HG03175 (cell line): ENCODE results near the gene SRSF2.
"Not testable (repeated sequence)": the region's sequence is repeated elsewhere in the genome, so short reads cannot be mapped to it uniquely, and the experiment has no call there.

Experiments
- ATAC-seq: cut with Tn5 transposase; IDR thresholded peaks from one replicate; pipeline ENCODE4 v1.9.1; 2021; ENCODE audit warnings: mild to moderate bottlenecking, moderate library complexity; ENCODE audit not compliant: unreplicated experiment

Gene SRSF2

GRCh38 chr17:76702941-76703637 is 34.0 kb downstream of the SRSF2 start:
- no peak for ATAC-seq

GRCh38 chr17:76702076-76702475 is 35.1 kb downstream of the SRSF2 start:
- ATAC-seq = no peak

- no peak for ATAC-seq
These were observed 35.6 kb downstream of the SRSF2 start for GRCh38 chr17:76701471-76701967.

GRCh38 chr17:76700617-76701470 is 36.3 kb downstream of the SRSF2 start:
- no peak for ATAC-seq

GRCh38 chr17:76700270-76700616 is 36.9 kb downstream of the SRSF2 start:
- no peak for ATAC-seq

GRCh38 chr17:76698466-76698977 is 38.6 kb downstream of the SRSF2 start:
- not testable (repeated sequence) for ATAC-seq

GRCh38 chr17:76697702-76698465 is 39.2 kb downstream of the SRSF2 start:
- ATAC-seq = no peak

GRCh38 chr17:76696763-76697701 is 40.1 kb downstream of the SRSF2 start:
- ATAC-seq = peak; percentile 61

GRCh38 chr17:76695059-76695831 is 41.9 kb downstream of the SRSF2 start:
- no peak for ATAC-seq

- no peak for ATAC-seq
These were observed 45.5 kb downstream of the SRSF2 start for GRCh38 chr17:76691379-76692191.

GRCh38 chr17:76690596-76691280 is 46.4 kb downstream of the SRSF2 start:
- no peak for ATAC-seq

- ATAC-seq = no peak
These were observed 47.3 kb downstream of the SRSF2 start for GRCh38 chr17:76689859-76690258.

GRCh38 chr17:76688165-76688622 is 48.9 kb downstream of the SRSF2 start:
- ATAC-seq = no peak

- ATAC-seq = no peak
These were observed 49.6 kb downstream of the SRSF2 start for GRCh38 chr17:76687298-76688164.

GRCh38 chr17:76686538-76687297 is 50.4 kb downstream of the SRSF2 start:
- ATAC-seq = no peak

GRCh38 chr17:76685846-76686245 is 51.3 kb downstream of the SRSF2 start:
- ATAC-seq = no peak
